GM21528 (cell line): ENCODE results near the gene CPN1.
"Not testable (repeated sequence)": the region's sequence is repeated elsewhere in the genome, so short reads cannot be mapped to it uniquely, and the experiment has no call there.

Source experiments
- ATAC-seq: cut with Tn5 transposase; IDR thresholded peaks from one replicate; pipeline ENCODE4 v1.9.1; 2021; ENCODE audit warnings: mild to moderate bottlenecking, moderate library complexity; ENCODE audit not compliant: unreplicated experiment, low FRiP score

The CPN1 gene

DNA sequence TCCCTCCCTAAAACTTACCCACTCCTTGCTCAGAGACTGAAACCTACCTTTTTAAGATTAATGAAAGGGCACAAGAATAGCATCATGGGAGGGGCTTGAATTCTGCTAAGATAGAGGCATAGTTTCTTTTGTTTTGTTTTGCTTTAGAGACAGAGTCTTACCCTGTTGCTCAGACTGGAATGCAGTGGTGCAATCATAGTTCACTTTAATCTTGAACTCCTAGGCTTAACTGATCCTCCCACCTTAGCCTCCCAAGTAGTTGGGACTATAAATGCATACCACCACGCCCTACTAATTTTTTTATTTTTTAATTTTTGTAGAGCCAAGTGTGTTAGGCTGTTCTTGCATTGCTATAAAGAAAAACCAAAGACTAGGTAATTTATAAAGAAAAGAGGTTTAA is 54.3 kb downstream of the CPN1 start:
- no peak for ATAC-seq

GRCh38 chr10:100025576-100025975 is 56.1 kb downstream of the CPN1 start:
- ATAC-seq = no peak

- no peak for ATAC-seq
Measured at GRCh38 chr10:100024748-100025147, 56.9 kb downstream of the CPN1 start.

- ATAC-seq = no peak
Measured at GRCh38 chr10:100022403-100022802, 59.3 kb downstream of the CPN1 start.

DNA sequence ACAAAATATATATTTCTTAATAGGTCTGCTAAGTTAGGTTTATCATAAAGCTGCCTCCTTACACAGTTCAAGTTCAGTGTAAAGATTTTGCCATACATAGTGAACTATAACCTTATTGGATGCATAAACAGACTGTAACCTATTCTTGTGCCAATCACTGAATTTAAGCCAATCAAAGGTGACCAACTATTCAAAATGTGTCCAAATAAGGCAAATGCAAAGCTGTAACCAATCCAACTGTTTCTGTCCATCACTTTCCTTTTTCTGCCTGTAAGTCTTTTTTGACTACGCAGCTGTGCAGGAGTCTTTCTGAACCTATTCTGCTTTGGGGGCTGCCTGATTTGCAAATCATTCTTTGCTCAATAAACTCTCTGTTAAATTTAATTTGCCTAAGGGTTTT is 60.3 kb downstream of the CPN1 start:
- no peak for ATAC-seq

DNA sequence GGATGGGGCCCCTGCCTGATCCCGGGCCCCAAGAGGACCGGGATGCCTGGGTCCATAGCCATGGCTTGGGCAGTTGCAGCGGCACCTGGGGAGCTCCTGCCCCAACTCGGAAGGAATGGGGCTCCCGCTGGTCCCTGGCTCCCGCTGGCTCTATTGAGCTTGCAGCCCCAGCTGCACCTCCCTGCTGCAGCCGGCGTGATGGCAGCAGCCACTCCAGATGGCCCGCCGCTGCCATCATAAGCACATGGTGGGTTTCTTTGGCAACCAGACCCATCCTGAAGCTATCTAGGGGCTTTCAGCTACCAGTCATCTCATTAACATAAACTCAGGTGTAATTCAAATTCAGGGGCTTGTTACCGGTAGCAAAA is 60.8 kb downstream of the CPN1 start:
- ATAC-seq = no peak

- no peak for ATAC-seq
Measured at GRCh38 chr10:100020142-100020885, 61.4 kb downstream of the CPN1 start.

- no peak for ATAC-seq
Measured at GRCh38 chr10:100019787-100020141, 61.9 kb downstream of the CPN1 start.

GRCh38 chr10:100014071-100014762 is 67.5 kb downstream of the CPN1 start:
- ATAC-seq = peak; percentile 59

- ATAC-seq = no peak
Measured at GRCh38 chr10:100013621-100014020, 68.0 kb downstream of the CPN1 start.

DNA sequence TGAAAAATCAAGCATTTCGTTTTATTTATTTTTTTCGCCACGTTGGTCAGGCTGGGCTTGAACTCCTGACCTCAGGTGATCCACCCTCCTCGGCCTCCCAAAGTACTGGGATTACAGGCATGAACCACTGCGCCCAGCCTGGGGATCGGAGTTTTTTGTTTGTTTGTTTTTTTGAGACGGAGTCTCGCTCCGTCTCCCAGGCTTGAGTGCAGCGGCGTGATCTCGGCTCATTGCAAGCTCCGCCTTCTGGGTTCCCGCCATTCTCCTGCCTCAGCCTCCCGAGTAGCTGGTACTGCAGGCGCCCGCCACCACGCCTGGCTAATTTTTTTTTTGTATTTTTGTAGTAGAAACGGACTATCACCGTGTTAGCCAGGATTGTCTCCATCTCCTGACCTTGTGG is 69.8 kb downstream of the CPN1 start:
- not testable (repeated sequence) for ATAC-seq

DNA sequence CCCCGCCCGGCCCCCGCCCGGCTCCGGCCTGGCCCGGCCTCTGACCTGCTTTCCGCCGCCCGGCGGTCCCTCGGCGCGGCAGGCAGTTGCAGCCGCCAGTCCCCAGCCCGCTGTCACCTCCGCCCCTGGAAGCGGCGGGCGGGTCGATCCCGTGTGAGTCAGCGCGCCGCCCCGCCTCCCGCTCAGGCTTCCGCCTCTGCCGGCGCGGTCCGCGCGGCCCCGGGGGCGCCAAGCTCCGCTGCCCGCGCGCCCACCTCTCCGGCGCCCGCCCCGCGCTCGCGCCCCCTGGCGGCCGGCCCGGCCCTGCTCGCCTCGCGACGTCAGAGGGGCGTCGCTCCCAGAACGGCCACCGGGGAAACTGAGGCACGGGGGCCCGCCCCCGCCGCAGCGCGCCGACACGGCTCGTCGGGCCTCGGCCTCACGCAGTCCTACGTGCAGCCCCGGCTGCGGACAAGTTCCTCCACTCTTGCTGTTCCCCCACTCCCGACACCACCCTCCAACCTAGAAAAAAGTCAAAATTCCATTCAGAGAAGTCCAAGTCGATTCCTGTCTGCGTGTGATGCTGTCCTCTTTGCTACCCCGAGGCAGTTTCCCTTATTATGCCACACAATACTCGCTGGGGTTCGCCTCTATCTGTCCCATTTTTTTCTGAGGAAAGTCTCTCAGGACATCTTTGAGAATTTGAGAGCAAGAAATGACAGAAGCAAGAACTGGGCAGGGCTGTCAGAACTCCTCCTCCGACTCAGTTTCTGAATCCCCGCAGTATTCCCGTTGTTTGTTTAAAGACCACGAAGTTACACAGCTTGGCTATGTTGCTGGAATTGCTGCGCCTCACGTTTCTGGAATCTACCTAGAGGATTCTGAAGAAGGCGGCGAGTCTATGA is 71.6 kb downstream of the CPN1 start, which contains the start of gene DNMBP:
DNMBP (minus strand) TSS at position 155 of the 884 bp plus-strand sequence. CDS start 37,823 bp downstream, outside the sequence.
- ATAC-seq = peak; percentile 61

- ATAC-seq = peak; percentile 46
Measured at GRCh38 chr10:100009283-100009792, 72.3 kb downstream of the CPN1 start.

- ATAC-seq = no peak
Measured at GRCh38 chr10:100008708-100009282, 72.9 kb downstream of the CPN1 start.

GRCh38 chr10:100008142-100008522 is 73.5 kb downstream of the CPN1 start:
- no peak for ATAC-seq

DNA sequence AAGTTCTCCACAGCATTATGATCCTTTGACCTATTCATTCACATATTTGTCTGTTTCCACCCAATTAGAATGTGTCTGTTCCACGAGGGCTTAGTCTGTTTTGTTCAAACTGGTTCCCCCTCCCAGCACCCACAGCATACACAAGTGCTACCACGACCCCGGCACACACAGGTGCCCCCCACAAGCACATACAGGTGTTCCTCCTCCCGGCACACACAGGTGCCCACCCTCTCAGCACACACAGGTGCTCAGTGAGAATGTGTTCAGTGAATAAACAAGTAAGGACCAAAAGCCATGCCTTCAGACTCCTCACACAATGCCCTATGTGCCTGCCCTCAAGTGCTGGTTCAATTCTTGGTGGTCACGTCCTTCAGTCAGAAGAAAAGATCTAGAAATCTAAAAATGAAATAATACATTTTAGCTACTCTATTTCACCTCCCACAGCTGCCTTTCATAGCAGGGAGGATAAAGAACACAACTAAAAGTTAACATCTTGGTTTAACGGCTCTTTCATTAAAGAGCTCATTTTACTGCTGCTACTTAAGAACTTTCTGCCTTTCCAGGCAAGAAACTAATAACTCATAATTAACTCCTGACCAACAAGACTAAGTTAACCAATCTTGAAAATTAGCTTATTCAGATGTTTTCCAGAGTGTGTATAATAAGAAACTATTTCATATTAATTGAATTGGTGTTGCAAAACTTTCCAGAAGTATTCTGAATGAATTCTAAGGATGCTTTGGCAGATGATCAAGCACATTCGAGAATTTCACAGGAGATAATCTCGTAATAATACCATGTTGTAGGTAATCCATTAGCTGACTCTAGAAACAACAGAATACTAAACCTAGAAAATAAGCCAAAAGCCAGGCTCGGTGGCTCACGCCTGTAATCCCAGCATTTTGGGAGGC is 74.2 kb downstream of the CPN1 start:
- no peak for ATAC-seq

DNA sequence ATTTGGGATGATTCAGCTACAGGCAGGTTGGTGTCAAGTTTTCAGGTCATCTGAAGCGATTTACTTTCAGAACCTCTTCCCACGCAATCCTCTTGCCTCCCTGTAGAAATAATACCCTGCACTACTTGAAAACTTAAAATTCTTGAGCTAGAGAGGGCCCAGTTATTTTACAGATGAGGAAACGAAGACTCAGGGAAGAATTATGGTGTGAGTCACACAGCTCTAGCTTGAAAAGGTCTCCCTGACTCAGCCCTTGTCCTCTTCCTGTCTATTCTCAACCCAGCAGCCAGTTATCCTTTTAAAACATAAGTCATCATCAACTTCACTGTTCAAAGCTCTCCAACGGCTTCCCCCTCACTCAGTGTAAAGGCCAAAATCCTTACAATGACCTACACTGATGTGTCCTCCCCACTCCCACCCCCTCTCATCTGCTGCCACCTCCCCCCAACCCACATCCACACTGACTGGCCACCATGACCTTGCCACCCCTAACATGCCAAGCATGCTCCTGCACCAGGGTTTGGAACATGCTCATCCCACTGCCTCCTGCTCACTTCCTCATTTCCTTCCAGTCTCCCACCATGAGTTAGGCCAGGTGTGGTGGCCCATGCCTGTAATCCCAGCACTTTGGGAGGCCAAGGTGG is 75.3 kb downstream of the CPN1 start:
- no peak for ATAC-seq

DNA sequence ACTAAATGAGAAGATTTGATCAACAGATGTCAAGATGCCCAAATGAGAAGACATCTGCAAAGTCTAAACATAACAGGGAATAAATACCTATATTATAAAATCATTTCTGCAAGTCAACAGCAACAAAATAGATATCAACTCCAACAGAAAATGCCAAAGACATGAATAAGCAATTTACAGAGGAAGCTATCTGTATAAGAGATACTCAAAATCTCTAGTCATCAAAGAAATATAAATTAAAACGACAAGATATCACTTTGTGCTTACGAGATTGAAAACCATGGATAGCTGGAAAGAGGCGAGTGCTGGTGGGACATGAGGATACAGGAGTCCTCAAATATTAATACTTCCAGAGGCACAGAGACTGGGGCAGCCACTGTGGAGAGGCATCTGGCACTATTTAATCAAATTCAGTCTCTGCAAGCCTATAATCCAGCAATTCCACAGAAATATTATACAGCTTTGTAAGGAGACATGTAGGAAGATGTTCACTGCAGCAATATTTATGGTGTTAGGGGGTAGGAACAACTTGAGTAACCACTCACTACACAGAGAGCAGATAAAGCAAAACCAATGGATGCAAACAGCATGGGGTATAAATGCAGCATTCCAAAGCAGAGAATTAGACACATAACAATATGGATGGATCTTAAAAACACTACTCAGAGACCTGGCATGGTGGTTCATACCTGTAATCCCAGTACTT is 76.7 kb downstream of the CPN1 start:
- no peak for ATAC-seq
